ENCODE results near the gene NAV3.

DNA sequence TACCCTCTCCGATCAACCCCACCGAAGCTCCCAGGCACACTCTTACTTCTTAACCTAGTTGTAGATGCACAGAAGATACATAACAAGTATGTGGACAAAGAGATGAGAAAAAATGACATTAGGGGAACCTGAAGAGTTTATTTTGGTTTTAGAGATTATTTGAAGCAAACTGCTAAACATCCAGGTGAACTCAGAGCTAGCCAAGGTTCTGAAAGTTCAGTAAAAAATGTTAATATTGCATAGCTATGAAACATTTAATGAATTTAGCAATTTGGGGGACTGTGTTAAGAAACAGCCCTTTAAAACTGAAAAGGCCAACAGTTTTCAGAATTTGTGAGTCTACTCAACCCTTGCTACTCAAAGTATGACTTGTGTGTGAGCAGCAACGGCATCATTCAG is 174.4 kb downstream of the NAV3 start:
- TF ChIP-seq, protein P1, sequence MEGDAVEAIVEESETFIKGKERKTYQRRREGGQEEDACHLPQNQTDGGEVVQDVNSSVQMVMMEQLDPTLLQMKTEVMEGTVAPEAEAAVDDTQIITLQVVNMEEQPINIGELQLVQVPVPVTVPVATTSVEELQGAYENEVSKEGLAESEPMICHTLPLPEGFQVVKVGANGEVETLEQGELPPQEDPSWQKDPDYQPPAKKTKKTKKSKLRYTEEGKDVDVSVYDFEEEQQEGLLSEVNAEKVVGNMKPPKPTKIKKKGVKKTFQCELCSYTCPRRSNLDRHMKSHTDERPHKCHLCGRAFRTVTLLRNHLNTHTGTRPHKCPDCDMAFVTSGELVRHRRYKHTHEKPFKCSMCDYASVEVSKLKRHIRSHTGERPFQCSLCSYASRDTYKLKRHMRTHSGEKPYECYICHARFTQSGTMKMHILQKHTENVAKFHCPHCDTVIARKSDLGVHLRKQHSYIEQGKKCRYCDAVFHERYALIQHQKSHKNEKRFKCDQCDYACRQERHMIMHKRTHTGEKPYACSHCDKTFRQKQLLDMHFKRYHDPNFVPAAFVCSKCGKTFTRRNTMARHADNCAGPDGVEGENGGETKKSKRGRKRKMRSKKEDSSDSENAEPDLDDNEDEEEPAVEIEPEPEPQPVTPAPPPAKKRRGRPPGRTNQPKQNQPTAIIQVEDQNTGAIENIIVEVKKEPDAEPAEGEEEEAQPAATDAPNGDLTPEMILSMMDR (IDR thresholded peaks at IDR 0.05), result no peak
- TF ChIP-seq POLR2A (IDR thresholded peaks at IDR 0.05), result no peak

All from sigmoid colon (tissue), 3 donors.